Measurements from ENCODE around the gene CACNA1H.
"Not testable (repeated sequence)": the region's sequence is repeated elsewhere in the genome, so short reads cannot be mapped to it uniquely, and the experiment has no call there.

Gene CACNA1H

GRCh38 chr16:1228227-1228626 lies 75.3 kb downstream of the CACNA1H start:
- DNase-seq (ENCODE audit: low spot score) = not testable (repeated sequence)

- not testable (repeated sequence) for DNase-seq (ENCODE audit: low spot score)
Measured at GRCh38 chr16:1229476-1229875, 76.6 kb downstream of the CACNA1H start.

DNA sequence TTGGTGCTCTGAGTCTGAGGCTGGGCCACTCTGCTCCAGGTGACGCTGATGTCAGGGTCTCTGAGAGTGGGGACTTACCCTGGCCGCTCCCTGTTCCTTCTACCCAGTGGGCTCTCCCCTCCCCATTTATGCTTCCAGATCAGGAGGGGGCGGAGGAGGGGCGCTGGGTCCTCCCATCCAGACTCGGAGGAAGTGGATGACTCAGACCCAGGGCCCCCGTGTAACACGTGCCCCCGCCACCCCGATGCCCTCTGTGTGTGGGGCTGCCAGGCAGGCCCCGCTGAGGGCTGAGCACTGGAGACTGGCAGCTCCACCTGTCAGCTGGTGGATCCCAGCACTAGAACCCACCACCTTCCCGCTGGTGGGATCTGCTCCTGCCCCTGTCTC lies 77.2 kb downstream of the CACNA1H start, which contains the start of gene TPSB2:
TSS of gene TPSB2 (minus strand) at position 101 of the 387 bp plus-strand sequence. CDS start 233 bp downstream, outside the sequence.
- not testable (repeated sequence) for DNase-seq (ENCODE audit: low spot score)

DNA sequence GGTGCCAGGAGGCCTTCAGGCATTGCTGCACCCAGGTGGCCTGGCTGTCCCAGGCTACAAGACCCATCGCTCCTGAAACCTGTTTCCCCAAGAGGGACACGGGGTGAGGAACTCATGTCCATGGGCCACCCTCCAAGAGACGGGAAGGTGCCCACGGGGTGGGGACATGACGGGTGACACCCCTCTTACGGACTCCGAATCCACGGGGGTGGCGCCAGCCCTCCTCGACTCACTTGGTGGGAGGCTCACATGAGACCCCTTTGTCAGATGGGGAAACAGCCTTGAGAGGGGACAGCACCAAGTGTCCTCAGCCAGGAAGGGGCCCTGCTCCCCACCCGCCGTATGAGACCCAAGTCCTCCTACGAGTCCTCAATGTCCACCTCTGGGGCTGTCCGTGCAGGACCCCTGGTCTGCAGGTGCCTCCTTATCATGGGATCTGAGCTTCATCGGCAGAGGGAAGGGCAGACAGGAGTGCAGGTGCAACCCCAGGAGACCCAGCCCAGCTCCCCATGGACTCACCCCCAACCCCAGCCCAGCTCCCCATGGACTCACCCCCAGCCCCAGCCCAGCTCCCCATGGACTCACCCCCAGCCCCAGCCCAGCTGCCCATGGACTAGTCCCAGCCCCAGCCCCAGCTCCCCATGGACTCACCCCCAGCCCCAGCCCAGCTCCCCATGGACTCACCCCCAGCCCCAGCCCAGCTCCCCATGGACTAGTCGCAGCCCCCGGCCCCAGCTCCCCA lies 77.7 kb downstream of the CACNA1H start:
- not testable (repeated sequence) for DNase-seq (ENCODE audit: low spot score)

- DNase-seq (ENCODE audit: low spot score) = not testable (repeated sequence)
Measured at GRCh38 chr16:1231301-1231700, 78.4 kb downstream of the CACNA1H start.

DNA sequence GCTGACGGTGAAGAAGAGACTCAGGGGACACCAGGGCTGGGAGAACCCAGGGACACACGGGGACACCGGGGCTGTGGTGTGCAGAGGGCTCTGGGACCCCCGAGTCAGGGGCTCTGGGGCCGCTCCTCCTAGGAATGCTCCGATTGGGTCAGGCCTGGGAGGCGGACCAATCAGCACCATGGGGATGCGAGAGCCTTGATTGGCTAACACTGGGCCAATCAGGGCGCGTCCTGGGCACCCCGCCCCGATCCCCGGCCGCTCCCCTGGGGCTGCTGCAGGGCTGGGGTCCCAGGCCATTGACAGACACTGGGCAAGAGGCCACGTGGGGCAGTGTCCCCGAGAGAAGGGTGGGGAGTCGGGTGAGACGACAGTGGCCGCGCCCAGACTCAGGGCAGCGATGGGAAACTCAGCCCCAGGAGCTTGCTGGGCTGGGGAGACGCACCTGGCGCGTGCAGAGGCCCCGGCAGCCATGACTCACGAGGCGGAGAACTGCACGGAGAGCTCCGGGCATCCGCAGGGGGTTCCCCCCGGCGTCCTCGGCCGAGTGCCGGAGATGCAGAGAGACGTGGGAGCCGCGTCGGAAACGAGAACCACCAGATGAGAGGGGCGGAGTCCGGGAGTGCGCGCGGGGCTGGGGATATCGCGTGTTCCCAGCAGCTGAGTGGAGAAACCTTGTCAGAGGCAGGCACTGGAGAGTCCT lies 79.3 kb downstream of the CACNA1H start:
- not testable (repeated sequence) for DNase-seq (ENCODE audit: low spot score)

- not testable (repeated sequence) for DNase-seq (ENCODE audit: low spot score)
Measured at GRCh38 chr16:1236659-1237058, 83.8 kb downstream of the CACNA1H start.

GRCh38 chr16:1237990-1238389 lies 85.1 kb downstream of the CACNA1H start:
- no peak for DNase-seq (ENCODE audit: low spot score)

DNA sequence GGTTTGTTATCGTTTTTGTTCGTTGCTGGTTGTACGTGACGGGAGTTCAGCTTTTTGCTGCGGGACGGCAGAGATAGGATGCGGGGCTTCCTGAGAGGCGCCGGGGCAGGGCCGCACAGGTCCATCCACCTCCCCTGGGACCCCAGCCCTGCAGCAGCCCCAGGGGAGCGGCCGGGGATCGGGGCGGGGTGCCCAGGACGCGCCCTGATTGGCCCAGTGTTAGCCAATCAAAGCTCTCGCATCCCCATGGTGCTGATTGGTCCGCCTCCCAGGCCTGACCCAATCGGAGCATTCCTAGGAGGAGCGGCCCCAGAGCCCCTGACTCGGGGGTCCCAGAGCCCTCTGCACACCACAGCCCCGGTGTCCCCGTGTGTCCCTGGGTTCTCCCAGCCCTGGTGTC lies 86.0 kb downstream of the CACNA1H start:
- DNase-seq (ENCODE audit: low spot score) = not testable (repeated sequence)

- DNase-seq (ENCODE audit: low spot score) = not testable (repeated sequence)
Measured at GRCh38 chr16:1239575-1239974, 86.7 kb downstream of the CACNA1H start.

GRCh38 chr16:1240436-1240835 lies 87.5 kb downstream of the CACNA1H start, which contains the start of gene TPSAB1:
Gene TPSAB1 (plus strand): TSS chr16:1240705. CDS start chr16:1240939, 234 bp downstream.
- not testable (repeated sequence) for DNase-seq (ENCODE audit: low spot score)

DNA sequence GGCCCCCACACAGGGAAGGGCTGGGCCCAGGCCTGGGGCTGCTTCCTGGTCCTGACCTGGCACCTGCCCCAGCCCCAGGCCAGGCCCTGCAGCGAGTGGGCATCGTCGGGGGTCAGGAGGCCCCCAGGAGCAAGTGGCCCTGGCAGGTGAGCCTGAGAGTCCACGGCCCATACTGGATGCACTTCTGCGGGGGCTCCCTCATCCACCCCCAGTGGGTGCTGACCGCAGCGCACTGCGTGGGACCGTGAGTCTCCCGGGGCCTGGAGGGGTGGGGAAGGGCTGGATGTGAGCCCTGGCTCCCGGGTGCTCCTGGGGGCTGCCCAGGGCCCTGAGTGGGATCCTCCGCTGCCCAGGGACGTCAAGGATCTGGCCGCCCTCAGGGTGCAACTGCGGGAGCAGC lies 88.2 kb downstream of the CACNA1H start:
- DNase-seq (ENCODE audit: low spot score) = not testable (repeated sequence)

DNA sequence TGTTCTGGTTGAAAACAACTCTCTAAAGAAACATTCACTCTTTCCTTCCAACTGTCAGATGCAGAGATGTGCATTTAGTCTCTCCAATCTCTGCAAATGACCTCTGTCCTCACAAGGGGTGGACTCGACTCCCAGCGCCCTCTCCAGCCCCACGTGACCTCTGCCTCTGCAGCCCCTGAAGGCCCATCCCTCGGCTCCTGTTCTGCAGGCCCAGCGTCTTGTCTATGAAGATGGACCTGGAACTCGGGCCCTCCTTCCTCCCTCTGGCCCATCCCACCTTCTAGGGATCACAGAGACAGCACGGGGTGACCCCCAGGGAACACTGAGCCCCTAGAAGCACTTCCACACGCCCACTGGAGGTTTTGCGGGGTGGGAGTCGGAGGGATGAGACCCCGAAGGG lies 90.5 kb downstream of the CACNA1H start:
- DNase-seq (ENCODE audit: low spot score) = not testable (repeated sequence)

DNA sequence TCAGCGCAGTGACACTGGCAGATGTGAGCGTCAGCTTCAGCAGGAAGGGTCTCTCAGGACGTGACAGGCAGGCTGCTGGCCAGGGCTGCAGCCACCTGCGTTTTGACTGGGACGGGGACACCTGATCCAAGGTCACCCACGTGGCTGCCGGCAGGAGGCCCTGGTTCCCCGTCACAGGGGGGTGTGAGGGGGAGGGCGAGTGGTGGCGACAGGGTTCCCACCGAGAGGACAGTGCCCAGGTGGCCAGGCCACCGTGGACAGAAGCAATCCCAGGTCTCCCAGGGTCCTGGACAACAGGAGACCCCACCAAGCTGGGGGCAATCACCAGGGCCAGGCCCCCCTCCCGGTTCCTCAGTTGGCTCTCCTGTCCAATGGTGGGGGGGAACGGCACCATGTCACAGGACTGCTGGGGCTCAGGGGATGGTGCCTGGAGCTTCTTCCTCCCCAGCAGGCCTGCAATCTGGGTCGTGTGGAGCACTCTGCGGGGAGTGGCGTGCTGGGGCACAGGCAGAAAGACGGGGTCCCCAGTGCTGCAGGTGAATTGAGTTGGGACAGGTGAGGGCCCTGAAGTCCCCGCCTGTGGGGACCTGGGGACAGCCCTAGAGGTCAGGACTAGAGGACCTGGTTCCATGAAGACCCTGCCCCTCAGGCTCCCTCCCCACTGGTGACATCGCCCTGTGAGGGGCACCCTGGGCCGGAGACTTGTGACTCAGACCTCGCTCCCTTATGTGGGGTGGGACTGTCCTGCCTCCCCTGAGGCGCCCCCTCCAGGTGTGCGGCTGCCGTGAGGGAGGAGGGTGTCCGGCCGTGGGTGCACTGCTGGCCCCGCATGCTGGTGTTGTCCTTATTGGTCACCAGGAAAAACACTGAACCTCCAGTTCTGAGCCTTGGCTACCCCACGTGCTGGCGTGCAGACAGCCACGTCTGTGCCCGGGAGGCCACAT lies 91.3 kb downstream of the CACNA1H start:
- not testable (repeated sequence) for DNase-seq (ENCODE audit: low spot score)

DNA sequence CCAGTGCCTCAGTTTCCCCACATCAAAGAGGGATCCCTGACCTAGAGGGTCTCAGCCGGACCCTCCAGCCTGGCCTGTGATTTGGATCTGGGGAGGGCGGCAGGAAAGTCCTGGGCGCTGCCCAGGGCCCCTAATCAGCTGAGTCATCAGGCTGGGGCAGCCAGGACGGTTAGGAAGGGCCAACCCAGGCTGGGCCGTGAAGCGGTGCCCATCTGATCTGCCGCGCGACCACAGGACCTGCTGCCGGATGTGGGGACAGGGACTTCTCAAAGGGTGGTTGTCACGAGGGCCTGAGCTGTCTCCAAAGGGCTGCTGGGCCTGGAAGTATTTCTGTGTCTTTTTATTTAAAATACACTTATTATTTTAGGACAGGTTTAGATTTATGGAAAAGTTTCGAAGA lies 92.0 kb downstream of the CACNA1H start:
- DNase-seq (ENCODE audit: low spot score) = no peak

DNA sequence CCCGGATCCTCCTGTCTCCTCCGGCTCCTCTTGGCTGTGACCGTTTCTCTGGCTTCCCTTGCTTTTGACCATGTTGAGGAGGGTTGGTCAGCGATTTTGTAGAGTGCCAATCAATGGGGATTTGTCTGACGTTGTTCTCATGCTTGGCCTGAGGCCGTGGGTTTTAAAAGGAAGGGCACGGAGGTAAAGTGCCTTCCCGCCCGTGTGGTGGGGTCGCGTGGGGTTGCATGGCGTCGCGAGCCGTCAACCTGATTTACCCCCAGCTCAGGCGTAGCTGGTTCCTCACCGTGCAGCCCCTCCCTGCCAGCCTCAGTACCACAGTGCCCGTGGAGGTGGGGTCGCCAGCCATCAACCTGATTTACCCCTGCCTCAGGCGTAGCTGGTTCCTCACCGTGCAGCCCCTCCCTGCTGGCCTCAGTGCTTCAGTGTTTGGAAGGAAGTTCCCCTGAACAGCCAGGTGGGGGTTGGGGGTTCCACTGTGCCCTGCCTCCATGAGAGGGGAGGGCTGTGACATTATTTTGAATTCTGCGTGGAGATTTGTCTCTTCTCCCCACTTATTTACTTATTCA lies 92.6 kb downstream of the CACNA1H start:
- no peak for DNase-seq (ENCODE audit: low spot score)

DNA sequence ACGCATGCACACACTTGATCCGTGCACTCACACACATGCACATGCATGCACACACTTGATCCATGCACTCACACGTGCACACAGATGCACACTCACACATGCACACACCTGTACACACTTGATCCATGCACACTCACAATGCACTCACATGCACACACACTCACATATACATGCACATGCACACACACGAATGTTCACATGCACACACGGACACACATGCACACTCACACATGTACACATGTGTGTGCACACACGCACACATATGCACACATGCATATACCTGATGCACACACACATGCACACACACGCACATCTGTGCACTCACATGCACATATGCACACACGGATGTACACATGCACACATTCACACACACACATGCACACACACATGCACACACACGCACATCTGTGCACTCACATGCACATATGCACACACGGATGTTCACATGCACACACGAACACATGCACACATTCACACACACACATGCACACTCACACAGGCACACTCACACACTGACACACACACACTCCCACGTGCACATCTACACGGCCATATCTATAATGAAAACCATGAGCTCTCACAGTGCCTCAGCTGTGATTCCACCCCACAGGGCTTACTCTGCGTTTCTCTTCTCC lies 95.1 kb downstream of the CACNA1H start:
- not testable (repeated sequence) for DNase-seq (ENCODE audit: low spot score)

- DNase-seq (ENCODE audit: low spot score) = not testable (repeated sequence)
Measured at GRCh38 chr16:1249031-1249755, 96.3 kb downstream of the CACNA1H start.

DNA sequence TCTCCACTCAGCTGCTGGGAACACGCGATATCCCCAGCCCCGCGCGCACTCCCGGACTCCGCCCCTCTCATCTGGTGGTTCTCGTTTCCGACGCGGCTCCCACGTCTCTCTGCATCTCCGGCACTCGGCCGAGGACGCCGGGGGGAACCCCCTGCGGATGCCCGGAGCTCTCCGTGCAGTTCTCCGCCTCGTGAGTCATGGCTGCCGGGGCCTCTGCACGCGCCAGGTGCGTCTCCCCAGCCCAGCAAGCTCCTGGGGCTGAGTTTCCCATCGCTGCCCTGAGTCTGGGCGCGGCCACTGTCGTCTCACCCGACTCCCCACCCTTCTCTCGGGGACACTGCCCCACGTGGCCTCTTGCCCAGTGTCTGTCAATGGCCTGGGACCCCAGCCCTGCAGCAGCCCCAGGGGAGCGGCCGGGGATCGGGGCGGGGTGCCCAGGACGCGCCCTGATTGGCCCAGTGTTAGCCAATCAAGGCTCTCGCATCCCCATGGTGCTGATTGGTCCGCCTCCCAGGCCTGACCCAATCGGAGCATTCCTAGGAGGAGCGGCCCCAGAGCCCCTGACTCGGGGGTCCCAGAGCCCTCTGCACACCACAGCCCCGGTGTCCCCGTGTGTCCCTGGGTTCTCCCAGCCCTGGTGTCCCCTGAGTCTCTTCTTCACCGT lies 100.9 kb downstream of the CACNA1H start:
- not testable (repeated sequence) for DNase-seq (ENCODE audit: low spot score)

- DNase-seq (ENCODE audit: low spot score) = not testable (repeated sequence)
Measured at GRCh38 chr16:1254821-1255220, 101.9 kb downstream of the CACNA1H start.

All from pons (tissue), 1 donor.